ENCODE data around the gene CDKAL1. TPM values are rescaled to one million over a fixed set of nuclear protein-coding genes. Genes with fewer than 3 reads are reported as not detected.

Gene CDKAL1
- total and polyA plus RNA-seq, 2 of the 13 experiments (the other 11 are each of a cell fraction or from before 2014, with no cell fraction given): 9.5 to 27.7 TPM

GRCh38 chr6:20737912-20738311 lies 203.7 kb downstream of the CDKAL1 start:
- intact Hi-C loops (cut with micrococcal nuclease; ENCODE audit: unreplicated experiment) (no loop called here), in situ Hi-C loops (cut with HindIII; ENCODE audit: extremely low pct_ligation_motif_present, low pct_unique_long_range_greater_than_20kb) (no loop called here)
- no peak for FAIRE-seq
- Histone ChIP-seq H3K9ac (ENCODE audit: insufficient read depth, low read depth, low read length) (no peak overlapping the region), H3K4me1 (ENCODE audit: insufficient read depth, low read length) (peaks cover 17% of the 10 kb centered on the region), H3K79me2 (ENCODE audit: insufficient read depth, low read length) (no peaks in the 10 kb centered on the region), H3K27ac (ENCODE audit: extremely low read length, insufficient read depth, low read length) (no peak overlapping the region), H2AFZ (ENCODE audit: low read length) (no peak overlapping the region), H3K27me3 (ENCODE audit: control insufficient read depth in 1 of 2, insufficient read depth in 2 of 2, low read length in 2 of 2) (no peaks in the 10 kb centered on the region), H3K4me3 (replicated peaks in 1 of 3; ENCODE audit: insufficient read depth in 1 of 3, low read depth in 2 of 3, low read length in 3 of 3) (no peak overlapping the region), H3K9me3 (ENCODE audit: low read length) (no peaks in the 10 kb centered on the region), H4K20me1 (ENCODE audit: insufficient read depth, low read length) (no peaks in the 10 kb centered on the region), H3K4me2 (ENCODE audit: low read depth, low read length) (no peak overlapping the region), H3K36me3 (replicated peaks in 1 of 2; ENCODE audit: control insufficient read depth in 1 of 2, insufficient read depth in 2 of 2, low read length in 2 of 2) (no peaks in the 10 kb centered on the region)
- ChIA-PET POLR2A (no interaction called here), CTCF (ENCODE audit: low intra/inter-chr PET ratio, low total read pairs) (no interaction called here)
- DNase-seq (ENCODE audit: low spot score): no peak
- 98% methylated on average over 3 of the region's 3 CpGs for WGBS (ENCODE audit: low lambda C conversion rate)
- TF ChIP-seq NR1H2 (CRISPR knock-in tag; IDR thresholded peaks at IDR 0.05; ENCODE audit: borderline replicate concordance, low read depth): no peak
- TF ChIP-seq CBFB (CRISPR knock-in tag; IDR thresholded peaks at IDR 0.05): no peak
- TF ChIP-seq ZNF121 (CRISPR knock-in tag; IDR thresholded peaks at IDR 0.05): no peak
- no peak for TF ChIP-seq ZNF256 (CRISPR knock-in tag; conservative IDR thresholded peaks at IDR 0.05)
- TF ChIP-seq CCAR2 (optimal IDR thresholded peaks at IDR 0.05; ENCODE audit: low read depth, low read length): no peak
- no peak for TF ChIP-seq NR2F6 (IDR thresholded peaks at IDR 0.05)
- TF ChIP-seq NR2F6 (CRISPR knock-in tag; IDR thresholded peaks at IDR 0.05): no peak
- no TSS peak for BruUV-seq (replicated peaks)
- no peak for ATAC-seq

GRCh38 chr6:20740088-20740487 lies 205.8 kb downstream of the CDKAL1 start:
- Histone ChIP-seq H4K20me1 (ENCODE audit: insufficient read depth, low read length) (no peaks in the 10 kb centered on the region), H3K27me3 (ENCODE audit: control insufficient read depth in 1 of 2, insufficient read depth in 2 of 2, low read length in 2 of 2) (no peaks in the 10 kb centered on the region), H3K9ac (ENCODE audit: insufficient read depth, low read depth, low read length) (no peak overlapping the region), H3K4me2 (ENCODE audit: low read depth, low read length) (no peak overlapping the region), H3K4me3 (replicated peaks in 1 of 3; ENCODE audit: insufficient read depth in 1 of 3, low read depth in 2 of 3, low read length in 3 of 3) (no peak overlapping the region), H3K79me2 (ENCODE audit: insufficient read depth, low read length) (no peaks in the 10 kb centered on the region), H3K27ac (ENCODE audit: extremely low read length, insufficient read depth, low read length) (no peak overlapping the region), H2AFZ (ENCODE audit: low read length) (no peak overlapping the region), H3K36me3 (replicated peaks in 1 of 2; ENCODE audit: control insufficient read depth in 1 of 2, insufficient read depth in 2 of 2, low read length in 2 of 2) (no peaks in the 10 kb centered on the region), H3K9me3 (ENCODE audit: low read length) (no peaks in the 10 kb centered on the region), H3K4me1 (ENCODE audit: insufficient read depth, low read length) (peaks cover 23% of the 10 kb centered on the region)
- BruUV-seq (replicated peaks): no TSS peak
- TF ChIP-seq ZNF3 (CRISPR knock-in tag; IDR thresholded peaks at IDR 0.05) (peak; percentile 97), GFI1 (CRISPR knock-in tag; IDR thresholded peaks at IDR 0.05; ENCODE audit: borderline replicate concordance) (0 out of 2 replicates have a peak, but pooled peaks have one; percentile 28), SMYD3 (CRISPR knock-in tag; IDR thresholded peaks at IDR 0.05) (no peak), FLYWCH1 (CRISPR knock-in tag; IDR thresholded peaks at IDR 0.05) (no peak), SMAD3 (CRISPR knock-in tag; IDR thresholded peaks at IDR 0.05) (no peak), SIX4 (CRISPR knock-in tag; IDR thresholded peaks at IDR 0.05) (no peak), SOX13 (IDR thresholded peaks at IDR 0.05) (no peak), SOX13 (CRISPR knock-in tag; conservative IDR thresholded peaks at IDR 0.05 in 1 of 2, IDR thresholded peaks at IDR 0.05 in 1 of 2) (peak in 1 of 2 experiments; percentile 21; a peak in 1 of 4 replicates), SOX6 (IDR thresholded peaks at IDR 0.05) (no peak), SOX6 (CRISPR knock-in tag; IDR thresholded peaks at IDR 0.05) (0 out of 2 replicates have a peak, but pooled peaks have one; percentile 39), TCF7 (IDR thresholded peaks at IDR 0.05; ENCODE audit: low read depth) (0 out of 2 replicates have a peak, but pooled peaks have one; percentile 12)
- in situ Hi-C loops (cut with HindIII; ENCODE audit: extremely low pct_ligation_motif_present, low pct_unique_long_range_greater_than_20kb) (no loop called here), intact Hi-C loops (cut with micrococcal nuclease; ENCODE audit: unreplicated experiment) (no loop called here)
- ATAC-seq: peak; percentile 52; the same call in 2 of the 3 replicates
- WGBS (ENCODE audit: low lambda C conversion rate): 76% methylated on average over 4 of the region's 4 CpGs
- no peak for FAIRE-seq
- CTCF ChIA-PET (ENCODE audit: low intra/inter-chr PET ratio, low total read pairs): no interaction called here
- DNase-seq (ENCODE audit: low spot score): peak; percentile 27
- POLR2A ChIA-PET: no interaction called here
